HepG2 (cell line): ENCODE measurements around the gene FGF19. TPM values are rescaled to one million over a fixed set of nuclear protein-coding genes. Genes with fewer than 3 reads are reported as not detected.

Source experiments
- ATAC-seq: fragments of 200-7000 bp; cut with Tn5 transposase; 3 replicates; pipeline ENCODE4 v1.9.1; 2020; ENCODE audit warnings: mild to moderate bottlenecking, moderate library complexity
- BruUV-seq: library from RNA; stranded (reverse); fragments of 400-500 nt; replicated peaks from 2 replicates; lab custom pipeline; 2021; lab: Mats Ljungman, UMichigan
- CTCF ChIA-PET: fragments of 300-600 bp; formaldehyde crosslinking; extraction: SDS; loops from one replicate; lab custom pipeline; 2021; ENCODE audit warnings: low total read pairs, inconsistent platforms, low intra/inter-chr PET ratio; lab: Yijun Ruan, JAX
- POLR2A ChIA-PET: fragments of 350-600 bp; sonication (Branson Sonifier 250); formaldehyde crosslinking; loops from one replicate; lab custom pipeline; 2020; ENCODE audit warnings: antibody characterized with exemption, inconsistent platforms; lab: Yijun Ruan, JAX
- DNase-seq: peaks from one replicate; pipeline ENCODE4 v3.0.0-alpha.2; 2015; ENCODE audit warnings: low spot score
- FAIRE-seq: peaks from 3 replicates; lab custom pipeline; 2011; peaks lifted over from hg19 to GRCh38; lab: Jason Lieb, UNC
- H2AFZ ChIP-seq: one replicate; pipeline ENCODE4 v1.6.1; 2011; ENCODE audit warnings: low read length, inconsistent platforms
- H3K27ac ChIP-seq: fragments of 300-600 bp; 3 replicates; pipeline ENCODE4 v1.8.0; 2011; ENCODE audit warnings: mixed run types, mild to moderate bottlenecking, mixed read lengths, low read length, inconsistent platforms; ENCODE audit not compliant: insufficient read depth; ENCODE audit errors: extremely low read length
- H3K27me3 ChIP-seq, 2 experiments: fragments of 200-600 bp in 1 of 2; 2 replicates in 1 of 2; 3 replicates in 1 of 2; pipeline versions ENCODE4 v1.6.0 to v1.8.0; 2011; ENCODE audit warnings: low read length in 2 of 2, mild to moderate bottlenecking in 2 of 2, moderate library complexity in 2 of 2, inconsistent platforms in 1 of 2; ENCODE audit not compliant: insufficient read depth in 2 of 2, control insufficient read depth in 1 of 2
- H3K36me3 ChIP-seq, 2 experiments: fragments of 200-600 bp in 1 of 2; replicated peaks in 1 of 2; 2 replicates in 1 of 2; 3 replicates in 1 of 2; pipeline versions ENCODE4 v1.5.1 to v1.8.0; 2011; ENCODE audit warnings: low read length in 2 of 2, inconsistent platforms in 1 of 2; ENCODE audit not compliant: insufficient read depth in 2 of 2, control insufficient read depth in 1 of 2
- H3K4me1 ChIP-seq: 2 replicates; pipeline ENCODE4 v1.5.1; 2012; ENCODE audit warnings: low read length, inconsistent platforms; ENCODE audit not compliant: insufficient read depth
- H3K4me2 ChIP-seq: 2 replicates; pipeline ENCODE4 v1.6.0; 2011; ENCODE audit warnings: low read depth, low read length, inconsistent platforms
- H3K4me3 ChIP-seq, 3 experiments: fragments of 200-600 bp in 1 of 3; sonication (generic), shearing (Covaris generic) in 1 of 3; replicated peaks in 1 of 3; 2 replicates each; pipeline ENCODE4 v1.5.1; 2011 to 2016; ENCODE audit warnings: low read length in 3 of 3, inconsistent platforms in 2 of 3, low read depth in 2 of 3, mild to moderate bottlenecking in 2 of 3, control low read depth in 1 of 3, mixed read lengths in 1 of 3; ENCODE audit not compliant: insufficient read depth in 1 of 3
- H3K79me2 ChIP-seq: one replicate; pipeline ENCODE4 v1.6.1; 2011; ENCODE audit warnings: low read length, inconsistent platforms; ENCODE audit not compliant: insufficient read depth
- H3K9ac ChIP-seq: 2 replicates; pipeline ENCODE4 v1.6.0; 2011; ENCODE audit warnings: mild to moderate bottlenecking, low read depth, low read length, inconsistent platforms; ENCODE audit not compliant: insufficient read depth
- H3K9me3 ChIP-seq: 2 replicates; pipeline ENCODE4 v1.5.1; 2012; ENCODE audit warnings: mild to moderate bottlenecking, low read length
- H4K20me1 ChIP-seq: 2 replicates; pipeline ENCODE4 v1.6.0; 2011; ENCODE audit warnings: inconsistent platforms, mild to moderate bottlenecking, low read length, moderate library complexity; ENCODE audit not compliant: insufficient read depth
- CBX5 ChIP-seq: sonication (generic); formaldehyde crosslinking; IDR thresholded peaks from 2 replicates; pipeline ENCODE4 v1.4.0; 2020; ENCODE audit warnings: missing genetic modification reagents, borderline replicate concordance
- MLLT10 ChIP-seq: sonication (generic); formaldehyde crosslinking; IDR thresholded peaks from 2 replicates; pipeline ENCODE4 v1.4.0; 2020; ENCODE audit warnings: missing genetic modification reagents
- MYNN ChIP-seq: sonication (generic); formaldehyde crosslinking; IDR thresholded peaks from 2 replicates; pipeline ENCODE4 v1.4.0; 2020; ENCODE audit warnings: mild to moderate bottlenecking, low read depth, missing genetic modification reagents
- POGZ ChIP-seq: sonication (generic); formaldehyde crosslinking; IDR thresholded peaks from 2 replicates; pipeline ENCODE4 v1.4.0; 2020; ENCODE audit warnings: mild to moderate bottlenecking, missing genetic modification reagents
- RBAK ChIP-seq: sonication (generic); formaldehyde crosslinking; IDR thresholded peaks from 2 replicates; pipeline ENCODE4 v1.5.1; 2020; ENCODE audit warnings: mild to moderate bottlenecking, missing genetic modification reagents
- SRF ChIP-seq: IDR thresholded peaks from 2 replicates; pipeline ENCODE4 v1.6.1; 2011; ENCODE audit warnings: mild to moderate bottlenecking, low read depth, low read length, moderate library complexity
- ZNF296 ChIP-seq: sonication (generic); formaldehyde crosslinking; conservative IDR thresholded peaks from 2 replicates; pipeline ENCODE4 v1.5.0; 2020; ENCODE audit warnings: mild to moderate bottlenecking, missing genetic modification reagents
- ZNF562 ChIP-seq: sonication (generic); formaldehyde crosslinking; IDR thresholded peaks from 2 replicates; pipeline ENCODE4 v1.8.0; 2022; ENCODE audit warnings: missing genetic modification reagents, borderline replicate concordance
- ZNF569 ChIP-seq: sonication (generic); formaldehyde crosslinking; IDR thresholded peaks from 2 replicates; pipeline ENCODE4 v1.5.0; 2020; ENCODE audit warnings: mild to moderate bottlenecking, missing genetic modification reagents, moderate library complexity, borderline replicate concordance
- WGBS: methylation state at CpG from one replicate; pipeline ENCODE4 v1.1.6; 2017; ENCODE audit warnings: low lambda C conversion rate; 5-methylcytosine and 5-hydroxymethylcytosine counted together
- in situ Hi-C: cut with HindIII; loops from 2 replicates; pipeline ENCODE4 v1.10.0; 2017; ENCODE audit warnings: low pct_unique_long_range_greater_than_20kb; ENCODE audit not compliant: extremely low pct_ligation_motif_present
- intact Hi-C: fragments of 100-400 bp; cut with micrococcal nuclease; formaldehyde crosslinking; loops from one replicate; pipeline ENCODE4 v1.10.0; 2022; ENCODE audit not compliant: unreplicated experiment
- polyA plus RNA-seq, 8 experiments: library from polyadenylated mRNA; depleted of rRNA in 3 of 8; stranded (reverse) in 7 of 8; unstranded in 1 of 8; fragments of >200 nt; fragmentation: Illumina TruSeq in 4 of 8; extraction: Trizol in 4 of 8; gene quantifications; 2 replicates each; pipeline versions ENCODE4 v1.2.1 to v1.2.3, GENCODE V29; 2011 to 2016; ENCODE audit warnings: low read depth in 4 of 8, missing spikeins in 1 of 8, mixed read lengths in 1 of 8; ENCODE audit not compliant: insufficient read depth in 1 of 8
- total RNA-seq, 5 experiments: library from RNA; depleted of rRNA; stranded (reverse); fragments of >200 nt; fragmentation: Illumina TruSeq; extraction: Trizol; gene quantifications; 2 replicates each; pipeline ENCODE4 v1.2.3, GENCODE V29; 2016; ENCODE audit warnings: low read depth in 1 of 5
- TF ChIP-seq, protein P1 (sequence below): sonication (generic); formaldehyde crosslinking; IDR thresholded peaks from 2 replicates; pipeline ENCODE4 v1.5.1; 2020; ENCODE audit warnings: missing genetic modification reagents, mild to moderate bottlenecking, borderline replicate concordance
- TF ChIP-seq, protein P2 (sequence below): sonication (generic); formaldehyde crosslinking; conservative IDR thresholded peaks from 2 replicates; pipeline ENCODE4 v1.8.0; 2022; ENCODE audit warnings: mild to moderate bottlenecking, moderate library complexity, missing genetic modification reagents
- TF ChIP-seq, protein P3 (sequence below): sonication (generic); formaldehyde crosslinking; IDR thresholded peaks from 2 replicates; pipeline ENCODE4 v1.8.0; 2022; ENCODE audit warnings: missing genetic modification reagents, mild to moderate bottlenecking, inconsistent platforms, borderline replicate concordance
- TF ChIP-seq, protein P4 (sequence below): sonication (generic); formaldehyde crosslinking; conservative IDR thresholded peaks from 2 replicates; pipeline ENCODE4 v1.4.0; 2020; ENCODE audit warnings: missing genetic modification reagents
- TF ChIP-seq, protein P5 (sequence below): fragments of 450-650 bp; IDR thresholded peaks from 2 replicates; pipeline ENCODE4 v1.6.1; 2017

Gene FGF19
- total and polyA plus RNA-seq, 2 of the 13 experiments (the other 11 are each of a cell fraction or from before 2014, with no cell fraction given) = 0.07 TPM; not detected in 1

DNA sequence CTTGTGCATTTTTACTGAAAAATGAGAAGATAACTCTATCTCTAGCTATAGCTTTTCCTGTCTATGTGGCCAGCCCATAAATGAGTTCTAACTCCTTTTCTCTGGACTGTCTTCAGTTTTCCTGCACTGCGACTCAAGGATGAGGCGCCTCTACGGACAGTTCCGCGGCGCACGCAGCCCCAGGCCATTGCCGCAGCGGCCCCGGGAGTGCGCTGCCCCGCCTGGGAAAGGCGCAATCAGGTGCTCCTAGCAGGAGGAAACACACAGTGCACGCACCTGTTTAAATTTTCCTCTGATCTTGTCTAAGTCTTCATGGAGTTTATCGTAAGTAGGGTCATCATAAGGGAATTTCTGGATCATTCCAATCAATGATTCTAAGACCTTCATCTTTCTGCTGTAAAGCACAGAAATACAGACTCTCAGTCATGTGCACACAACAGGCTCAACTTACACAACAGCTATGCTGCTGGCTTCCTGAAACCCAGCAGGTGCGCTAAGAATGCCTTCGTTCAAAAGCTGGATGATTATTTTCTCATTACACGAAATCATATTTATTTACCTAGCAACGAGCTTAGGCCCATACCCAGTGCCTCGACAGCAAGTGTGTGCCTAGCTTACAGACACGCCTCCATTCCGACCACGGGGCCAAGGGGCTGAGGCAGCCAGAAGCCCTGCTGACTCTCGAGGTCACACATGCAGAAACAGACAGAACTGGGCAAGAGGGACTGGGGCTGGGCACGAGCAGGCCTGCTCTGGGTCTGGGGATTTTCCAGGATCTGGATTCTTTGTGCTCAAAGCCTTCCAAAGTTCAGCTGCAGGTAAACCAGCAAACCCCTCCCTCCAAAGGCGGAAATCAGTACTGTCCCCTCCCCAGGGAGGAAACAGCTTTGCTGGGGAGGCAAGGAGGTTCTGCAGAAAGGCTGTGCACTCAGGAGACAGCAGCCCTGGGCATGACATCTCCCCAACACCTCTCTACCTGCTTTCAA lies 35.9 kb downstream of the FGF19 start:
- CTCF ChIA-PET = interaction anchor here (0.7 kb wide), 1 partner anchor 23 kb away, joined by 3 read pairs; no protein-coding TSS in a partner anchor
- TF ChIP-seq, protein P1, sequence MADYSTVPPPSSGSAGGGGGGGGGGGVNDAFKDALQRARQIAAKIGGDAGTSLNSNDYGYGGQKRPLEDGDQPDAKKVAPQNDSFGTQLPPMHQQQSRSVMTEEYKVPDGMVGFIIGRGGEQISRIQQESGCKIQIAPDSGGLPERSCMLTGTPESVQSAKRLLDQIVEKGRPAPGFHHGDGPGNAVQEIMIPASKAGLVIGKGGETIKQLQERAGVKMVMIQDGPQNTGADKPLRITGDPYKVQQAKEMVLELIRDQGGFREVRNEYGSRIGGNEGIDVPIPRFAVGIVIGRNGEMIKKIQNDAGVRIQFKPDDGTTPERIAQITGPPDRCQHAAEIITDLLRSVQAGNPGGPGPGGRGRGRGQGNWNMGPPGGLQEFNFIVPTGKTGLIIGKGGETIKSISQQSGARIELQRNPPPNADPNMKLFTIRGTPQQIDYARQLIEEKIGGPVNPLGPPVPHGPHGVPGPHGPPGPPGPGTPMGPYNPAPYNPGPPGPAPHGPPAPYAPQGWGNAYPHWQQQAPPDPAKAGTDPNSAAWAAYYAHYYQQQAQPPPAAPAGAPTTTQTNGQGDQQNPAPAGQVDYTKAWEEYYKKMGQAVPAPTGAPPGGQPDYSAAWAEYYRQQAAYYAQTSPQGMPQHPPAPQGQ (CRISPR knock-in tag) = no peak
- no peak for TF ChIP-seq SRF
- TF ChIP-seq CBX5 (CRISPR knock-in tag) = peak; percentile 66; the same call in 1 of the 2 replicates
- TF ChIP-seq, protein P2, sequence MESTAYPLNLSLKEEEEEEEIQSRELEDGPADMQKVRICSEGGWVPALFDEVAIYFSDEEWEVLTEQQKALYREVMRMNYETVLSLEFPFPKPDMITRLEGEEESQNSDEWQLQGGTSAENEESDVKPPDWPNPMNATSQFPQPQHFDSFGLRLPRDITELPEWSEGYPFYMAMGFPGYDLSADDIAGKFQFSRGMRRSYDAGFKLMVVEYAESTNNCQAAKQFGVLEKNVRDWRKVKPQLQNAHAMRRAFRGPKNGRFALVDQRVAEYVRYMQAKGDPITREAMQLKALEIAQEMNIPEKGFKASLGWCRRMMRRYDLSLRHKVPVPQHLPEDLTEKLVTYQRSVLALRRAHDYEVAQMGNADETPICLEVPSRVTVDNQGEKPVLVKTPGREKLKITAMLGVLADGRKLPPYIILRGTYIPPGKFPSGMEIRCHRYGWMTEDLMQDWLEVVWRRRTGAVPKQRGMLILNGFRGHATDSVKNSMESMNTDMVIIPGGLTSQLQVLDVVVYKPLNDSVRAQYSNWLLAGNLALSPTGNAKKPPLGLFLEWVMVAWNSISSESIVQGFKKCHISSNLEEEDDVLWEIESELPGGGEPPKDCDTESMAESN = peak; percentile 89
- TF ChIP-seq ZNF569 = no peak
- TF ChIP-seq RBAK (CRISPR knock-in tag) = no peak
- peak; percentile 40 for TF ChIP-seq POGZ
- TF ChIP-seq ZNF562 = no peak
- TF ChIP-seq, protein P3, sequence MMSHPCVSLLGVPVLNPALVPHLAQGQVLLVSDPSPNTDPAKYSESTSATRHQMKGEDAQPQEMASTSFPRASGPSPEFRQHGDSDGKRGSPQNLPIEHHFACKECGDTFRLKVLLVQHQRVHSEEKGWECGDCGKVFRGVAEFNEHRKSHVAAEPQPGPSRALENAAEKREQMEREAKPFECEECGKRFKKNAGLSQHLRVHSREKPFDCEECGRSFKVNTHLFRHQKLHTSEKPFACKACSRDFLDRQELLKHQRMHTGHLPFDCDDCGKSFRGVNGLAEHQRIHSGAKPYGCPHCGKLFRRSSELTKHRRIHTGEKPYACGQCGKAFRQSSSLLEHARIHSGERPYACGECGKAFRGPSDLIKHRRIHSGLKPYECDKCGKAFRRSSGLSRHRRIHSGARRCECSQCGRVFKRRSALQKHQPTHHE (CRISPR knock-in tag) = no peak
- TF ChIP-seq, protein P4, sequence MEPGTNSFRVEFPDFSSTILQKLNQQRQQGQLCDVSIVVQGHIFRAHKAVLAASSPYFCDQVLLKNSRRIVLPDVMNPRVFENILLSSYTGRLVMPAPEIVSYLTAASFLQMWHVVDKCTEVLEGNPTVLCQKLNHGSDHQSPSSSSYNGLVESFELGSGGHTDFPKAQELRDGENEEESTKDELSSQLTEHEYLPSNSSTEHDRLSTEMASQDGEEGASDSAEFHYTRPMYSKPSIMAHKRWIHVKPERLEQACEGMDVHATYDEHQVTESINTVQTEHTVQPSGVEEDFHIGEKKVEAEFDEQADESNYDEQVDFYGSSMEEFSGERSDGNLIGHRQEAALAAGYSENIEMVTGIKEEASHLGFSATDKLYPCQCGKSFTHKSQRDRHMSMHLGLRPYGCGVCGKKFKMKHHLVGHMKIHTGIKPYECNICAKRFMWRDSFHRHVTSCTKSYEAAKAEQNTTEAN = peak; percentile 87; the same call in 1 of the 2 replicates
- TF ChIP-seq, protein P5, sequence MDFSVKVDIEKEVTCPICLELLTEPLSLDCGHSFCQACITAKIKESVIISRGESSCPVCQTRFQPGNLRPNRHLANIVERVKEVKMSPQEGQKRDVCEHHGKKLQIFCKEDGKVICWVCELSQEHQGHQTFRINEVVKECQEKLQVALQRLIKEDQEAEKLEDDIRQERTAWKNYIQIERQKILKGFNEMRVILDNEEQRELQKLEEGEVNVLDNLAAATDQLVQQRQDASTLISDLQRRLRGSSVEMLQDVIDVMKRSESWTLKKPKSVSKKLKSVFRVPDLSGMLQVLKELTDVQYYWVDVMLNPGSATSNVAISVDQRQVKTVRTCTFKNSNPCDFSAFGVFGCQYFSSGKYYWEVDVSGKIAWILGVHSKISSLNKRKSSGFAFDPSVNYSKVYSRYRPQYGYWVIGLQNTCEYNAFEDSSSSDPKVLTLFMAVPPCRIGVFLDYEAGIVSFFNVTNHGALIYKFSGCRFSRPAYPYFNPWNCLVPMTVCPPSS = no peak
- no peak for TF ChIP-seq MYNN (CRISPR knock-in tag)
- no peak for TF ChIP-seq MLLT10 (CRISPR knock-in tag)
- no peak for TF ChIP-seq ZNF296 (CRISPR knock-in tag)

More for the DNA sequence above, 35.9 kb downstream of the FGF19 start:
- H3K9me3 ChIP-seq = no peaks in the 10 kb centered on the region
- H3K27me3 ChIP-seq = no peaks in the 10 kb centered on the region
- peak; percentile 92 for FAIRE-seq
- no peak overlapping the region for H2AFZ ChIP-seq
- no peaks in the 10 kb centered on the region for H4K20me1 ChIP-seq
- H3K27ac ChIP-seq = peak overlapping the region; percentile 77
- POLR2A ChIA-PET = interaction anchor here (0.6 to 8.9 kb wide), 7 partner anchors 11 to 547 kb away, joined by 3 to 128 read pairs (median 6); no protein-coding TSS in a partner anchor
- H3K9ac ChIP-seq = peak overlapping the region; percentile 57
- 62% methylated on average over 23 of the region's 26 CpGs for WGBS
- H3K79me2 ChIP-seq = no peaks in the 10 kb centered on the region
- peak overlapping the region; percentile 59 for H3K4me2 ChIP-seq
- ATAC-seq = peak; percentile 94
- BruUV-seq = no TSS peak
- peak; percentile 92 for DNase-seq
- peaks cover 43% of the 10 kb centered on the region for H3K4me1 ChIP-seq
- peak overlapping the region in 1 of 3 experiments; percentile 36; a peak in 2 of 6 replicates for H3K4me3 ChIP-seq
- peaks cover 4 to 22% of the 10 kb centered on the region in 2 experiments; a peak in 4 of 5 replicates for H3K36me3 ChIP-seq
- in situ Hi-C loops = no loop called here
- intact Hi-C loops = no loop called here
